H1 (cell line): ENCODE data around the gene ALDH3A1. TPM values are rescaled to one million over a fixed set of nuclear protein-coding genes. Genes with fewer than 3 reads are reported as not detected.

ENCODE experiments used
- CTCF ChIA-PET: fragments of 300-600 bp; sonication (Branson Sonifier 250); formaldehyde crosslinking; loops from one replicate; lab custom pipeline; 2021; ENCODE audit not compliant: partially characterized antibody; lab: Charles Lee
- POLR2A ChIA-PET: fragments of 300-600 bp; sonication (Branson Sonifier 250); formaldehyde crosslinking; loops from one replicate; lab custom pipeline; 2021; ENCODE audit warnings: inconsistent platforms; ENCODE audit not compliant: partially characterized antibody; lab: Charles Lee
- DNase-seq, 2 experiments: peaks; one replicate each; pipeline versions ENCODE4 v3.0.0 to v3.0.0-alpha.2; 2010 to 2022; ENCODE audit warnings: low spot score in 2 of 2, low read depth in 1 of 2, mixed read lengths in 1 of 2
- FAIRE-seq: peaks from 2 replicates; lab custom pipeline; 2011; peaks lifted over from hg19 to GRCh38; lab: Jason Lieb, UNC
- H2AFZ ChIP-seq: 2 replicates; pipeline ENCODE4 v1.8.1; 2012; ENCODE audit warnings: low read length, inconsistent platforms
- H2AK5ac ChIP-seq: 2 replicates; pipeline ENCODE4 v1.6.1; 2013; ENCODE audit warnings: low read depth, low read length
- H2BK120ac ChIP-seq: replicated peaks from 2 replicates; pipeline ENCODE3; 2013; ENCODE audit warnings: low read depth, low read length, inconsistent platforms
- H2BK12ac ChIP-seq: 2 replicates; pipeline ENCODE4 v1.6.1; 2013; ENCODE audit warnings: low read depth, low read length
- H2BK15ac ChIP-seq: 2 replicates; pipeline ENCODE4 v1.6.1; 2013; ENCODE audit warnings: low read length
- H2BK20ac ChIP-seq: 2 replicates; pipeline ENCODE4 v1.6.1; 2013; ENCODE audit warnings: low read length
- H2BK5ac ChIP-seq: 2 replicates; pipeline ENCODE4 v1.6.1; 2013; ENCODE audit warnings: low read depth, low read length
- H3K14ac ChIP-seq: 2 replicates; pipeline ENCODE4 v1.6.1; 2013; ENCODE audit warnings: inconsistent platforms; ENCODE audit not compliant: insufficient read length
- H3K18ac ChIP-seq: 2 replicates; pipeline ENCODE4 v1.6.1; 2013; ENCODE audit warnings: low read length; ENCODE audit errors: extremely low read depth
- H3K23ac ChIP-seq: 2 replicates; pipeline ENCODE4 v1.6.1; 2013; ENCODE audit warnings: inconsistent platforms; ENCODE audit not compliant: insufficient read length
- H3K23me2 ChIP-seq: 2 replicates; pipeline ENCODE4 v1.6.1; 2013; ENCODE audit warnings: low read depth, low read length
- H3K27ac ChIP-seq: 2 replicates; pipeline ENCODE4 v1.6.1; 2011; ENCODE audit warnings: low read depth, low read length, inconsistent platforms
- H3K27me3 ChIP-seq, 4 experiments: replicated peaks in 1 of 4; 1 replicate in 1 of 4; 2 replicates in 3 of 4; pipeline versions ENCODE4 v1.6.1 to v1.8.1; 2011 to 2013; ENCODE audit warnings: low read length in 3 of 4, mild to moderate bottlenecking in 3 of 4, inconsistent platforms in 2 of 4, mixed read lengths in 2 of 4, moderate library complexity in 1 of 4; ENCODE audit not compliant: control insufficient read depth in 3 of 4, insufficient read depth in 3 of 4; ENCODE audit errors: extremely low read depth in 1 of 4
- H3K36me3 ChIP-seq, 4 experiments: 2 replicates each; pipeline versions ENCODE4 v1.6.1 to v1.8.1; 2011 to 2013; ENCODE audit warnings: mild to moderate bottlenecking in 4 of 4, low read length in 3 of 4, moderate library complexity in 2 of 4, control low read depth in 1 of 4, inconsistent platforms in 1 of 4; ENCODE audit not compliant: insufficient read depth in 4 of 4, control insufficient read depth in 2 of 4
- H3K4ac ChIP-seq: replicated peaks from 2 replicates; pipeline ENCODE3; 2013; ENCODE audit warnings: low read length, low read depth, mixed read lengths, inconsistent platforms; ENCODE audit not compliant: insufficient read length
- H3K4me1 ChIP-seq, 4 experiments: replicated peaks in 1 of 4; 1 replicate in 1 of 4; 2 replicates in 3 of 4; pipeline versions ENCODE4 v1.6.1 to v1.8.1; 2011 to 2013; ENCODE audit warnings: low read length in 3 of 4, inconsistent platforms in 2 of 4, mixed read lengths in 1 of 4; ENCODE audit not compliant: insufficient read depth in 4 of 4, control insufficient read depth in 3 of 4
- H3K4me2 ChIP-seq, 2 experiments: 2 replicates each; pipeline versions ENCODE4 v1.6.1 to v1.8.1; 2011 to 2013; ENCODE audit warnings: low read depth in 2 of 2, low read length in 2 of 2, control low read depth in 1 of 2, inconsistent platforms in 1 of 2, mild to moderate bottlenecking in 1 of 2; ENCODE audit not compliant: insufficient read depth in 1 of 2
- H3K4me3 ChIP-seq, 4 experiments: fragments of 200-600, 300-600 bp in 1 of 4; sonication (generic), shearing (Covaris generic), sonication (Bioruptor Twin) in 1 of 4; 2 replicates each; pipeline versions ENCODE4 v1.5.1 to v1.8.1; 2011 to 2016; ENCODE audit warnings: low read length in 4 of 4, low read depth in 3 of 4, control low read depth in 2 of 4, inconsistent platforms in 2 of 4, mild to moderate bottlenecking in 2 of 4, mixed read lengths in 1 of 4, moderate library complexity in 1 of 4; ENCODE audit not compliant: insufficient read depth in 2 of 4; ENCODE audit errors: extremely low read depth in 1 of 4
- H3K56ac ChIP-seq: replicated peaks from 2 replicates; pipeline ENCODE3; 2013; ENCODE audit warnings: low read depth, mild to moderate bottlenecking, mixed read lengths, low read length, inconsistent platforms; ENCODE audit not compliant: insufficient read length
- H3K79me1 ChIP-seq: 2 replicates; pipeline ENCODE4 v1.6.1; 2013; ENCODE audit warnings: low read depth, low read length, control low read depth
- H3K79me2 ChIP-seq, 2 experiments: 2 replicates each; pipeline versions ENCODE4 v1.6.1 to v1.8.1; 2012 to 2013; ENCODE audit warnings: low read length in 2 of 2, mild to moderate bottlenecking in 2 of 2, inconsistent platforms in 1 of 2; ENCODE audit not compliant: insufficient read depth in 2 of 2, control insufficient read depth in 1 of 2
- H3K9ac ChIP-seq, 4 experiments: replicated peaks in 1 of 4; 1 replicate in 1 of 4; 2 replicates in 3 of 4; pipeline versions ENCODE4 v1.6.1 to v1.8.1; 2011 to 2013; ENCODE audit warnings: low read depth in 3 of 4, low read length in 3 of 4, control low read depth in 2 of 4, mild to moderate bottlenecking in 2 of 4, moderate library complexity in 2 of 4, inconsistent platforms in 1 of 4; ENCODE audit errors: extremely low read depth in 1 of 4
- H3K9me3 ChIP-seq, 2 experiments: 2 replicates each; pipeline versions ENCODE4 v1.6.1 to v1.8.1; 2012 to 2013; ENCODE audit warnings: mild to moderate bottlenecking in 2 of 2, moderate library complexity in 2 of 2, control low read depth in 1 of 2, inconsistent platforms in 1 of 2, low read depth in 1 of 2, low read length in 1 of 2, mixed read lengths in 1 of 2; ENCODE audit not compliant: insufficient read depth in 2 of 2
- H4K20me1 ChIP-seq, 2 experiments: replicated peaks in 1 of 2; 2 replicates each; pipeline versions ENCODE3 to v1.8.1; 2011 to 2013; ENCODE audit warnings: inconsistent platforms in 2 of 2, low read length in 2 of 2, mild to moderate bottlenecking in 1 of 2; ENCODE audit not compliant: insufficient read depth in 2 of 2, control insufficient read depth in 1 of 2
- H4K5ac ChIP-seq: 2 replicates; pipeline ENCODE4 v1.6.1; 2013; ENCODE audit warnings: low read length, low read depth, mixed read lengths, inconsistent platforms; ENCODE audit not compliant: insufficient read length
- H4K8ac ChIP-seq: 2 replicates; pipeline ENCODE4 v1.8.0; 2013; ENCODE audit warnings: mild to moderate bottlenecking, moderate library complexity, low read length, inconsistent platforms; ENCODE audit not compliant: insufficient read depth; ENCODE audit errors: extremely low read depth
- H4K91ac ChIP-seq: replicated peaks from 2 replicates; pipeline ENCODE3; 2013; ENCODE audit warnings: low read length, mixed read lengths, inconsistent platforms; ENCODE audit not compliant: insufficient read length
- CBX5 ChIP-seq: fragments of 300-800, 300-1000 bp; sonication (generic); IDR thresholded peaks from 2 replicates; pipeline ENCODE4 v1.7.1; 2016; ENCODE audit warnings: antibody characterized with exemption, low read length, low read depth
- CHD1 ChIP-seq: IDR thresholded peaks from 2 replicates; pipeline ENCODE4 v1.6.1; 2012; ENCODE audit warnings: low read depth, low read length, improper control_type of control experiment
- EZH2 ChIP-seq: fragments of 200-600 bp; sonication (generic); IDR thresholded peaks from 2 replicates; pipeline ENCODE4 v1.7.1; 2012; ENCODE audit warnings: low read depth, mild to moderate bottlenecking, moderate library complexity, low read length, inconsistent platforms; ENCODE audit not compliant: severe bottlenecking
- JUND ChIP-seq: IDR thresholded peaks from 2 replicates; pipeline ENCODE4 v1.6.1; 2011; ENCODE audit warnings: mild to moderate bottlenecking, improper control_type of control experiment, low read length
- KDM5A ChIP-seq: fragments of 200-600 bp; IDR thresholded peaks from 2 replicates; pipeline ENCODE4 v1.7.1; 2012; ENCODE audit warnings: mild to moderate bottlenecking, low read length, inconsistent platforms, mixed read lengths
- POLR2A ChIP-seq, 2 experiments: IDR thresholded peaks; 1 replicate in 1 of 2; 2 replicates in 1 of 2; pipeline ENCODE4 v1.6.1; 2011; ENCODE audit warnings: low read depth in 2 of 2, low read length in 2 of 2, mild to moderate bottlenecking in 2 of 2; ENCODE audit errors: control extremely low read depth in 1 of 2
- RBBP5 ChIP-seq: IDR thresholded peaks from 2 replicates; pipeline ENCODE4 v1.7.1; 2012; ENCODE audit warnings: low read depth, mild to moderate bottlenecking, inconsistent platforms, low read length, moderate library complexity, borderline replicate concordance
- SIN3A ChIP-seq, 2 experiments: IDR thresholded peaks in 1 of 2; conservative IDR thresholded peaks in 1 of 2; 2 replicates each; pipeline ENCODE4 v1.6.1; 2011 to 2012; ENCODE audit warnings: low read length in 2 of 2, improper control_type of control experiment in 1 of 2, low read depth in 1 of 2, mild to moderate bottlenecking in 1 of 2
- SUZ12 ChIP-seq: fragments of 200-600 bp; sonication (generic); IDR thresholded peaks from 2 replicates; pipeline ENCODE4 v1.6.1; 2012; ENCODE audit warnings: mild to moderate bottlenecking, inconsistent platforms, low read length, moderate library complexity, mixed read lengths
- WGBS, 2 experiments: shearing (Covaris generic) in 1 of 2; methylation state at CpG; one replicate each; pipeline versions ENCODE4 v1.1.6 to v1.1.7; 2013 to 2015; ENCODE audit warnings: low lambda C conversion rate in 2 of 2, mixed read lengths in 2 of 2, inconsistent platforms in 1 of 2, low coverage in 1 of 2, missing lambda C conversion rate in 1 of 2; ENCODE audit not compliant: insufficient replicate concordance in 2 of 2, insufficient coverage in 1 of 2, insufficient read length in 1 of 2; ENCODE audit errors: extremely low coverage in 1 of 2, missing lambda C conversion rate in 1 of 2; 5-methylcytosine and 5-hydroxymethylcytosine counted together
- polyA plus RNA-seq, 7 experiments: library from polyadenylated mRNA; depleted of rRNA in 3 of 7; stranded (reverse) in 5 of 7; unstranded in 2 of 7; fragments of >200 nt in 5 of 7; fragments of 200-250 nt in 2 of 7; gene quantifications; 1 replicate in 5 of 7; 2 replicates in 1 of 7; 4 replicates in 1 of 7; pipeline versions ENCODE4 v1.2.1 to v1.2.3, GENCODE V29; 2011 to 2013; ENCODE audit warnings: missing spikeins in 2 of 7, mixed read lengths in 2 of 7
- total RNA-seq: library from RNA; stranded (reverse); fragmentation: NEBNext Ultra II Directional; extraction: Animal tissue kit (Norgen Biotek cat#: 25700); gene quantifications from 2 replicates; pipeline ENCODE4 v1.2.1, GENCODE V29; 2021
- TF ChIP-seq, protein P1 (sequence below), 3 experiments: IDR thresholded peaks; 1 replicate in 2 of 3; 2 replicates in 1 of 3; pipeline versions ENCODE4 v1.5.1 to v1.6.1; 2011; ENCODE audit warnings: low read length in 3 of 3, mild to moderate bottlenecking in 3 of 3, inconsistent platforms in 2 of 3, low read depth in 1 of 3, moderate library complexity in 1 of 3; ENCODE audit not compliant: insufficient read depth in 1 of 3; ENCODE audit errors: control extremely low read depth in 1 of 3

ALDH3A1 gene
- total and polyA plus RNA-seq, 2 of the 8 experiments (the other 6 are each of a cell fraction or from before 2014, with no cell fraction given) = 0.37 to 1.4 TPM

DNA sequence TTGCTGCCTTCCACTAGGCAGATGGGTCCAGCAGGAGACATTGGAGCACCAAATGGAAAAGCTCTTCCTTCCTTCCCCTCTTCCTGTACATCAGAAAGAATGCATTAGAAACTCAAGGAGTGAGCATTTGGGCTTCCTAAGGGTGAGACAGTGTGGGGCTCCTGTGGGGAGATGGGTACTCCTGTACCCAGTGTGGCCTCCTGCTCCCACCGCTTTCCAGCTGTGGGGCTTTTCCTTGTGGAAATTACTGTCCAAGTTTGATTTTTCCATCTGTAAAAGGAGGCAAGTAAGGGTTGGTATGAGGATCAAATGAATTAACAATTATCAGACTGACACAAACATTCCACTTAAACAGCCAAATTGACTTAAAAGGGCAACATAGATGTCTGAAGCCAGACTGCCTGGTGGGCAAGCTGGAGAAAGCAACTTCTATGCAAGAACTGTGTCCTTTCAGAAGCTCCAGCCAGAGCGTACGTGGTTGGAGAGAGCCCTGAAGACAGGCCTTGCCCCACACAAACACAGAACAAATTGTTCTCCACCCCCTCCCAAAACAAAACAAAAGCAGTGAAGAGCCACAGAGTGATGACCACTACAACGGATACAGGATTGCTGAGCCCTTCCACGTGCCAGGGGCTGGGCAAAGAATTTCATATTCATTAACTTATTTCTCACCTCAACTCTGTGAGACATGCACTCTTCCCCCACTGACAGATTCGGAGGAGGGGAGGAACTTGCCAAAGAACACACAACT is 23.1 kb upstream of the ALDH3A1 start:
- Histone ChIP-seq H3K27ac (no peak overlapping the region), H4K20me1 (no peaks in the 10 kb centered on the region), H4K5ac (no peak overlapping the region), H2BK120ac (no peak overlapping the region), H2BK15ac (no peak overlapping the region), H3K18ac (no peak overlapping the region), H3K4ac (no peak overlapping the region), H3K4me3 (no peak overlapping the region), H2BK5ac (no peak overlapping the region), H3K23me2 (no peaks in the 10 kb centered on the region), H4K91ac (no peak overlapping the region), H3K9me3 (no peaks in the 10 kb centered on the region), H3K79me1 (no peaks in the 10 kb centered on the region), H3K56ac (no peak overlapping the region), H2BK12ac (no peak overlapping the region), H3K4me2 (no peak overlapping the region), H3K27me3 (no peaks in the 10 kb centered on the region), H2AK5ac (no peak overlapping the region), H3K79me2 (no peaks in the 10 kb centered on the region), H2BK20ac (no peak overlapping the region), H3K9ac (no peak overlapping the region; a peak in 1 of 7 replicates), H3K4me1 (peaks cover 0 to 2% (median 0%) of the 10 kb centered on the region in 4 experiments; a peak in 2 of 7 replicates), H3K14ac (no peak overlapping the region), H2AFZ (no peak overlapping the region), H3K23ac (no peak overlapping the region), H3K36me3 (no peaks in the 10 kb centered on the region), H4K8ac (no peak overlapping the region)
- DNase-seq (peak in 1 of 2 experiments; percentile 19), FAIRE-seq (no peak)
- ChIA-PET CTCF (interaction anchor here (1.0 to 3.2 kb wide), 4 partner anchors 9 to 28 kb away, joined by 3 to 20 read pairs (median 4); no protein-coding TSS in a partner anchor), POLR2A (interaction anchor here (1.8 kb wide), 1 partner anchor 9 kb away, joined by 4 read pairs; no protein-coding TSS in a partner anchor)
- 85% methylated on average over 6 of the region's 6 CpGs; no CpG with 5 or more reads in 1 of the 2 experiments for WGBS, 2 experiments
- no peak for TF ChIP-seq SIN3A (conservative IDR thresholded peaks at IDR 0.05 in 1 of 2, IDR thresholded peaks at IDR 0.05 in 1 of 2; ENCODE audit: low read depth in 1 of 2, low read length in 2 of 2)
- no peak for TF ChIP-seq RBBP5
- TF ChIP-seq KDM5A = no peak
- TF ChIP-seq CBX5 = no peak
- TF ChIP-seq SUZ12 = no peak
- TF ChIP-seq CHD1 = no peak
- TF ChIP-seq, protein P1, sequence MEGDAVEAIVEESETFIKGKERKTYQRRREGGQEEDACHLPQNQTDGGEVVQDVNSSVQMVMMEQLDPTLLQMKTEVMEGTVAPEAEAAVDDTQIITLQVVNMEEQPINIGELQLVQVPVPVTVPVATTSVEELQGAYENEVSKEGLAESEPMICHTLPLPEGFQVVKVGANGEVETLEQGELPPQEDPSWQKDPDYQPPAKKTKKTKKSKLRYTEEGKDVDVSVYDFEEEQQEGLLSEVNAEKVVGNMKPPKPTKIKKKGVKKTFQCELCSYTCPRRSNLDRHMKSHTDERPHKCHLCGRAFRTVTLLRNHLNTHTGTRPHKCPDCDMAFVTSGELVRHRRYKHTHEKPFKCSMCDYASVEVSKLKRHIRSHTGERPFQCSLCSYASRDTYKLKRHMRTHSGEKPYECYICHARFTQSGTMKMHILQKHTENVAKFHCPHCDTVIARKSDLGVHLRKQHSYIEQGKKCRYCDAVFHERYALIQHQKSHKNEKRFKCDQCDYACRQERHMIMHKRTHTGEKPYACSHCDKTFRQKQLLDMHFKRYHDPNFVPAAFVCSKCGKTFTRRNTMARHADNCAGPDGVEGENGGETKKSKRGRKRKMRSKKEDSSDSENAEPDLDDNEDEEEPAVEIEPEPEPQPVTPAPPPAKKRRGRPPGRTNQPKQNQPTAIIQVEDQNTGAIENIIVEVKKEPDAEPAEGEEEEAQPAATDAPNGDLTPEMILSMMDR (IDR thresholded peaks at IDR 0.05; ENCODE audit: control extremely low read depth in 1 of 3, insufficient read depth in 1 of 3, low read depth in 1 of 3, low read length in 3 of 3) = no peak
- no peak for TF ChIP-seq EZH2
- TF ChIP-seq POLR2A (IDR thresholded peaks at IDR 0.05; ENCODE audit: control extremely low read depth in 1 of 2, low read depth in 2 of 2, low read length in 2 of 2) = no peak
- TF ChIP-seq JUND = no peak
